Sciatic nerve (tissue), 2 donors: ENCODE measurements around the gene RB1. TPM values are rescaled to one million over a fixed set of nuclear protein-coding genes. Genes with fewer than 3 reads are reported as not detected.

ENCODE experiments used
- ATAC-seq: fragments of 200-7000 bp; cut with Tn5 transposase; one replicate; pipeline ENCODE4 v1.9.1; 2020; ENCODE audit warnings: mild to moderate bottlenecking, moderate library complexity
- DNase-seq: peaks from one replicate; pipeline ENCODE4 v3.0.0-alpha.2; 2020; ENCODE audit warnings: low spot score
- intact Hi-C: fragments of 100-400 bp; cut with DNase I; formaldehyde crosslinking; loops from one replicate; pipeline ENCODE4 v1.14.2; 2022
- total RNA-seq: library from RNA; stranded (reverse); fragmentation: NEBNext Ultra II Directional; extraction: Animal tissue kit (Norgen Biotek cat#: 25700); gene quantifications from one replicate; pipeline ENCODE4 v1.2.1, GENCODE V29; 2021
- donor health status: DM: no; HTN: no; CAD: no.
- donor health status: DM: no; HTN: no; CAD: no.

RB1 gene
- total RNA-seq, 1 donor from 2014 or later: 58.5 TPM

DNA sequence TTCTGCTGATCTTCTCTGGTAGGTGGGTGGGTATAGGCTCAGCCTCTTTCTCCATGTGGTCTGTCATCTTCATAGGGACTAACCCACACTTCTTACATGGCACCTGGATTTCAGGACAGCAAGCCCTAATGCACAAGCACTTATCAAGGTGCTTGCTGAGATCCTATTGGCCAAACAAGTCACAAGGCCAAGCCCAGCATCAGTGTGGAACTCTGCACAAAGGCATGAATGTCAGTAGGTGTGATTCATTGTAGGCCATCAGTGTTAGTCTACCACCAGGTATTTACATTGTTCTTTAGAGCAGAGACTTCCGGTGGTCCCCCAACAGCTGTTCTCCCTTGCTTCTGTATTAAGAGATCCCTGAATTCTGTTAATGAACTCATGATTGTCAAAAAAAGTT is 8.3 kb upstream of the RB1 start:
- ATAC-seq (no peak), DNase-seq (no peak)
- intact Hi-C loops: no loop called here

DNA sequence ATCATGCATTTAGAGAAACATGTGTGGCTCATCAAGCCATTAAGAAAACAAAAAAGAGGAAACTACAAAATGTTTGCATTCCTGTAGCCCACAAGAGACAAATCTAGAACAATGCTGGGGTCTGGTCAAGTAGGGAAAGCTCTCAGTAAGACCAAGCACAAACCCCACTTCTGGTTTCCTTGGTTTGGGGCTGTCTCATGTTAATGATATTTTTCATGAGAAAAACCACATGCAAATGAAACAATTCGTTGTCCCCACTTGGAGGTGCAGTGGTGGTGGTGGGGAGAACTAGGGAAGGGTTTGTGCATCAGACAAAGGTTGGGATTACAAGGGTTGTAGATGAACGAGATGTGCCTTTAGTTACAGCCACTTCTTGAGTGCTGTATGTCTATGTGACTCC is 7.0 kb upstream of the RB1 start:
- ATAC-seq (no peak), DNase-seq (no peak)
- intact Hi-C loops: no loop called here

DNA sequence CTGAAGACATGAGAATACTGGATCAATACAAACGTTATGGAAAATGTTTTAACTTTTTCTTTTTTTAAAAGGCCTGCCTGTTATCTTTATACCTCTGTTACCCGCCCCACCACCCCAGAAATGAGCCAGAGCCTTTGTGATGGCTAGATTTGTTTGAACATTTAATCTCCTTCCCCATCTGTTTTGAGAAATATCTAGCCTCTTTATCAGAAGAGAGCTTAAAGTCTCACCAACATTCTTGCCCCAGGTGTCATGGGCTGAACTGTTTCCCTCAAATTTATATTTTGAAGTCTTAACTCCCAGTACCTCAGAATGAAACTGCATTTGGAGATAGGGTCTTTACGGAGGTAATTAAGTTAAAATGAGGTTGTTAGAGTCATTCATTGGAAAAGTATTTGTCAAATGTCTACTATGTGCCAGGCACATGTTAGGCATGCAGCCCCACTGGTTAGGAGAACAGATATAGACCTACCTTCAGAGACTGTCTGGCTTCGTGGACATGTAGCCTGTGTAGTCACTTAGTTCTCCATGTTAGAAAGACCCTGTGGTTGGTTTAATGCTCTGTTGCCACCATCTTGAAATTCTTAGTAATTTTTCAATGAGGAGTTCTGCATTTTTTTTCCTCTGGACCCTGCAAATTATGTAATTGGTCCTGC is 6.3 kb upstream of the RB1 start:
- intact Hi-C loops: no loop called here

DNA sequence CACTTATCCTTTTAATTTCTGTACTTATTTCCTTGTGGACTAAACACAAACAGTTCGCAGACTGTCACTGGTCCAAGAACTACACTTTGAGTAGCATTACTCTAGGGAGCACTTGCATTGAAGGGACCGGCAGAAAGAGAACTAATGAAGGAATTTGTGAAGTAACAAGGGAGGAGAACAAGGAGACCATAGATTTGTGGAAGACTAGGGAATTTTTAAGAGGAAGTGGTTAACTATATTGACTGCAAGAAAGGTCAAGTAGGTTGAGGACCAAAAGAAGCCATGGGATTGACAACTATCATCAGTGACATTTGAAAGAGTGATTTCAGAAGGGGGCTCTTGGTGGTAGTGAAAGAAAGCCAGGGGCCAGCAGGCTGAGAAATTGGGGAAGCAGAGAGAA is 4.0 kb upstream of the RB1 start:
- ATAC-seq: no peak
- no peak for DNase-seq
- intact Hi-C loops: no loop called here

More for the DNA sequence above, 6.3 kb upstream of the RB1 start:
- DNase-seq (no peak), ATAC-seq (no peak)

DNA sequence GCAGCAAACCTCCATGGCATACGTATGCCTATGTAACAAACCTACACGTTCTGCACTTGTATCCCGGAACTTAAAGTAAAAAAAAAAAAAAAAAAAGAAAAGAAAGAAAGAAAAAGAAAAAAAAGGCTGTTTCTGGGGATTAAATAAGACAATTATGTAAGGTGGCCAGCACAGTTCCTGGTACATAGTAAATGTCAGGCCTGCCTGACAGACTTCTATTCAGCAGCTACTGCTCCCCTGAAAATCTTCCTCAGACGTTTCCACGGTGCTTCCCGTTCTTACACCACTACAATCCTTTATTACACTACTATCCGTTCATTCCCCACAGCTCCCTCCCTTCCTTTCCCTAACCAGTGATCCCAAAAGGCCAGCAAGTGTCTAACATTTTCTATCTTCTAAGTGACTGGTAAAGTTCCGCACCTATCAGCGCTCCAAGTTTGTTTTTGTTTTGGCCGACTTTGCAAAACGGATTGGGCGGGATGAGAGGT is 636 bp upstream of the RB1 start:
- ATAC-seq (peak; percentile 56), DNase-seq (no peak)
- intact Hi-C loops: no loop called here

DNA sequence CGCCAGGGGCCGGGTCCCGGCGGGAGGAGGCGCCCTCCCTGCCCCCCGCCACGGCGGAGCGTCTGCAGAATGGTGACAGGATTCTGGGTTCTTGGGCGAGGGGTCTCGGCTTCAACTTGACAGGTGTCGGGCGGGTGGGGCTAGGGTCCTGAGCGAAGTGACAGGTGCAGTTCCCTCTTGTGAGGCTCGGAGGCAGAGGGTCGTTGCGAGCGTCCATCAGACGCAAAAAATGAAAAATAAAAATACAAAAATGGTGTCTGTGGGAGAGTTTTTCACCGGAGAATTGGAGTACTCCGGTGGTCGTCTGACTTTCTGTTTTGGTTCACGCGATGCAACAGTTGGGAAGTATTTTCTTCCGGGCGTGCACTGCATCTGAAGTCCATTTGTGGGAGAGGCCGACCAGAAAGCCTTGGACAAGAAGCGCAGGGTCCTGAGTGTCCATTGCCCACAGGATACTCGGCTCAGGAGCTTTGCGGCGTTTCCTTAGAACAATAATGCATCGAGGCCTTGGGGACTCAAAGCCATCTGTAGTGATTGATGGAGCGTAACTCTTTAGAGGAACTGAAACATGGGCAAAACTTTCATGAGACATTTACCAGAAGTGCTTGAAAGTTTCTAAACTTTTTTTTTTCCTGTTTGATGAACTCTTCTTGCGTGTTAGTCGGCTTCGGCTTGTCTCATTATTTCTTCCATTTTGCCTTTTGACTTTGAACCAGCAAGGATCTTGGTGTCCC is 759 bp downstream of the RB1 start:
- DNase-seq: peak; percentile 61
- intact Hi-C loops: no loop called here
- peak; percentile 32 for ATAC-seq

DNA sequence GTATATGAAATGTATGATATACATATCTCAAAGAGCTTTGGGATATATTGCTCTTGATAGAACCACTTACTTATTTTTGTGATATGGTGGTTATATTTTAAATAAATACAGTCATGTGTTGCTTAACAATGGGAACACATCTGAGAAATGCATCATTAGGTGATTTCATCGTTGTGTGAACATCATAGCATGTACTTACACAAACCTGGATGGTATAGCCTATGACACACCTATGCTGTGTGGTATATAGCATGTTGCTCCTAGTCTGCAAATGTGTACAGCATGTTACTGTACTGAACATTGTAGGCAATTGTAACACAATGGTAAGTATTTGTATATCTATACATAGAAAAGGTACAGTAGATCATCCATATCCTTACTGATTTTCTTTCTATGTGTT is 7.7 kb downstream of the RB1 start:
- intact Hi-C loops: no loop called here
- DNase-seq (no peak), ATAC-seq (no peak)

DNA sequence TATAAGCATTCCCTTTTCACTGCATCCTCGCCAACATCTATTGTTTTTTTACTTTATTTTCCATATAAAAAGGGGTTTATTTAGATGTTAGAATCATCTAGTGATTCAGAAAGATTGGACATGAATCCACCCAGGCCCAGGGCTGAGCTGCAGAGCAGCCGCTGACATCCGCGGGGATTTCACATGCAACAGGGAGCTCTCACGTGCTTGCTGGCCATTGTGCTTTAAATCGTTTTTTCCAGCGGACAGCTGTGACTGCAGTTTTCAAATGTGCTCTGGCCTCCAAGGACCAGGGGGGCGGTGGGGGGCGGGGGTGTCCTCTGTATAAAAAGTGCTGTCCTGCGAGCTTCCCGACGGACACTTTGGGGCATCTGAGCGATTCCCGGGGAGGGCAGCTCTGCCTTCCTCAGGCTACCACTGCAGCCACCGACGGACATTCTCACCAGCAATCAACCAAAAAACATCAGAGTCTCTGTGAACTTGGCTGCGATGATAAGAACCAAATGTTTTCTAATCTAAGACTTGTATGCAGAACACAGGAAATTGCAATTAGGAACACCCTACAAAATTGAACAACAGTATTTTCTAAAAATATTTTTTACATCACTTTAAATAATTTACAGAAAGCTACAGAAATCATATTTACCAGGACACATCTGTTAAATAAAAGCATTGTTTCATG is 12.6 kb downstream of the RB1 start:
- intact Hi-C loops: no loop called here
- DNase-seq (no peak), ATAC-seq (no peak)

DNA sequence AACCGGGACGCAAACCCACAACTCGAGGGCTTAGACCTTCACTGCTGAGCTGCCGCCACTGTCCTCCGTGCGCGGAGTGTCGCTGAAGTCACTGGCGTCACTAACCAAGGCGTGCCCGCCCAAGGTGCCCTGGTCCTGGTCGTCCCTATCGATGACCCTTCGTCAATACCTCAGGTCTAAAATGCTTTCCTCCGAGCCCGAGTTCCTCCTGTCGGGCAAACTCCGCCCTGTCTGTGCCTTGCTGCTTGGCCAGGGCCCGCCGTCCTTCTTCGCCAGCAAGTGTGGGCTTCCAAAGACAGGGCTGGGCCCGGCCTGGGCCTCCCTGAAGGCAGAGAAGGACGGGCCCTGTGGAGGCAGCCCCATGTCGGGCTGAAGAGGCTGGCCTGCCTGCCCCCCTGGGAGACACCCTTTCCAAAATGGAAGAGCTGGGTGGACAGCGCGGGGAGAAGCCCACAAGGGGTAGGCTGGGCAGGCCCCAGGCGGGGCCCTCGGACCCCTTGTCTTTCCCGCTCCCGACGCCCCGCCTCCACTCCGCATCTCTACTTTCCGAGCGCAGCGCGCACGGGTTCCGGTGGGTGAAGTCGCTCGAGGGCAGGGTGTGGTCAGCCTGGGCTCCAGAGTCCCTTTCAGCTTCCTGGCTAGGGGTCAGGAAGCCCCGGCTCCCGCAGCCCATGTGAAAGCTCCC is 13.4 kb downstream of the RB1 start:
- no peak for ATAC-seq
- intact Hi-C loops: no loop called here

DNA sequence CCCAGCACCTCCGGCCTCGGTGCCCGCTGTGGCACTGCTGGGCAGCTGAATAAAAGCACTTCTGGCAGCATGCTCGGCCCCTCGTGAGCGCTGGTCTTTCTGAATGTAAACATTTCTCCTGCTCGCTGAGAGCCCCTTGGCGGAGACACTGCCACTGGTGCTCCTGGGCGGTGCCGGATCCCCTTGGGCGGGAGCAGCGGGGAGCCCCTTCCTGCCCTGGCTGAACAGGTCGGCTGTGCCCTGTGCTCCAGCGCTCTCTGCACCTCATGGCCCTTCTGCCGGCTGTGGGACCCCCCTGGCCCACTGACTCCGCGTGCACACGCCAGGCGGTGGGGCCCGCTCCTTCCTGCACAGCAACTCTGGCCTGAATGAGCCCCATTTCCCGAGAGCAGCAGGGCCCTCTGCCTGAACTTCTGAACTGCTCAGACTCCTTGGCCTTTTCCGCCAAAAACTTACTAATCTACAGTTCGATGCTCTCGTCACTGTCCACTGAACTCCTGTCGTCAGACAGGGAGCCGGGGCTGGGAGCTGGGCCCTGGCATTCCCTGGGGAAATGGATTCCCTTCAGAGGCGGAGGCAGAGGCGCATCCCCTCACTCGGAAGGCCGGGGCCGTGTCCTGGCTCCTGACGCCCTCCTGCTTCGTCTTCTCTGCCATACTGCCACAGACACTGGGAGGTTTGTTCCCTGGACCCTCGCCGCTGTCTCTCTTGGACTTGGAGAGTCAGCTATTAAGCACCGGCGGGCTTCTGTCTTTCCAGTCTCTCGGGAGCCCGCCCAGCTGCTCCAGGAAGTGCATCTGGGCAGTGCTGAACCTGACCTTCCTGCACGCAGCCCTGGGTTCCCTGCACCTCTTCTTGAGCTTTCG is 14.2 kb downstream of the RB1 start:
- DNase-seq (peak; percentile 63), ATAC-seq (peak; percentile 33)
- intact Hi-C loops: no loop called here

More for the DNA sequence above, 13.4 kb downstream of the RB1 start:
- no peak for DNase-seq

DNA sequence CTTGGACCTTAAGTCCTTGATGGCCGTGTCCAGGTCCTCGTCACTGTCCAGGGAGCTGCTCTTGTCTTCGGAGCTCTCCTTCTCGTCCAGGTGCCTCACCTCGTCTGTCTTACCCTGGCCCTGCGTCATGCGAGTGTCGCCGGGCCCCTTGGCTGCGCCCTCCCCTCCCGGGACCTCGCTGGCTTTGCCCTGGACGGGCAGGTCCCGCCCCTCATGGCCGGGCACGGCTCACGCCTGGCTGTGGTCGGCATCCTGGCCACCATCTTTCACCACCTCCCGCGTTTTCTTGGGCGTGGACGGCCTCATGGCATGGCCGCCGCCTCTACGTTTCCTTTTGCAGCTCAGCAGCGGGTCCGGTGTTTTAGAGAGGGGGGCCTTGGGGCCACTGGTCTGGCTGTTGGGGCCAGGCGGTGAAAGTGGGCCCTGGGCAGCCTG is 14.8 kb downstream of the RB1 start:
- ATAC-seq: peak; percentile 43

DNA sequence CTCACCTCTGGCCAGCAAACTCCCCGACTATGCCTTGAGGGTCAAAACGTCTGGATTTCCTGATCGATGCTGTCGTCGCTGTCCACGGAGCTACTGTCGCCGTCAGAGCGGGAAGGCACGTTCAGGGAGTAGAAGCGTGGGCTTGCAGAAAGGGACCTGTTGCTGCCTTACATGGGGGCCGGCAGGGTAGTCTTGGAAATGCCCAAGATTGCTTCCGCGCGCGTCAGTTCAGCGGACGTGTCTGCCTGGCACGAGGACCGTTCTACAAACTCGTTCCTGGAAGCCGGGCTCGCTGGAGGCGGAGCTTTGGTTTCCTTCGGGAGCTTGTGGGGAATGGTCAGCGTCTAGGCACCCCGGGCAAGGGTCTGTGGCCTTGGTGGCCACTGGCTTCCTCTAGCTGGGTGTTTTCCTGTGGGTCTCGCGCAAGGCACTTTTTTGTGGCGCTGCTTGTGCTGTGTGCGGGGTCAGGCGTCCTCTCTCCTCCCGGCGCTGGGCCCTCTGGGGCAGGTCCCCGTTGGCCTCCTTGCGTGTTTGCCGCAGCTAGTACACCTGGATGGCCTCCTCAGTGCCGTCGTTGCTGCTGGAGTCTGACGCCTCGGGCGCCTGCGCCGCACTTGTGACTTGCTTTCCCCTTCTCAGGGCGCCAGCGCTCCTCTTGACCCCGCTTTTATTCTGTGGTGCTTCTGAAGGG is 15.4 kb downstream of the RB1 start:
- DNase-seq (peak; percentile 60), ATAC-seq (peak; percentile 36)
- intact Hi-C loops: no loop called here

More for the DNA sequence above, 14.8 kb downstream of the RB1 start:
- intact Hi-C loops: no loop called here
- DNase-seq: no peak

DNA sequence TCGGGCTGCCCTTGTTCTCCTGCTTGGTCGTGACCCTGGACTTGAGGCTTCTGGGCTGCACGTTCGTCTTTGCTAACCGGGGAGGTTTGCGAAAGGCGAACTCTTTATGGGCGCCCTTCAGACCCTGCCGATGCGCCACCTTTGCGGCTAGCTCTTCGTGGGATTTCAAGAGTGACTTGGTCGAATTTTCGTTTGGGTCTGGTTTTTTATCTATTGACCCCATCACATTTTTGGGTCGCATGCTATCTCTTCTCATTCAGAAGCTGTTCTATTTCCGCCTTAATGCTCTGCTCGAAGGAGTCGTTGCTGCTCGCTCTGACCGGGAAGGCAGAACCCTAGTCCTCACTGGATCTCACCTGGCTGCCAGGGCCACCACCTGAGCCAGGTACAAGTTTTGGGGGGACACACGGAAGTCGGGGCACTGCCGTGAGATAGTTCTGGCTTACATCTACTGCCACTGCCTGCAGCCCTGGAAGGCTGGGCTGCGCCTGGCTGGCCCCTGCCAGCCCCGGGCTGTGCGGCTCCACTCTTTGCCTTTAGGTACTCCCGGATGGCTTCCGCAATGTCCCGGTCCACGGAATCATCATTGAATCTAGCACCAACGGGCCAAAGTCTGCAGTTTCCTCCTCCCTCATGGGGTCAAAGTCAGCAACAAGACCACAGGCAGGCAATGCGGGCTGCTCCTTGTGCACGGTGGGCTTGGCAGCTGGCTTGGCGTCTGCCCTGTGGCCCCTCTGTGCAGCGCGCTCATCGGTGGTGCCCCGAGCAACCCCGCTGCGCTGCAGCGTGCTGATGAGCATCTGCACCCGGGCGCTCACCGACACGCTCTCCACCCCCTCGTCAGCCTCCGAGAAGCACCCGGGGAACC is 16.2 kb downstream of the RB1 start:
- DNase-seq (no peak), ATAC-seq (no peak)
- intact Hi-C loops: no loop called here

DNA sequence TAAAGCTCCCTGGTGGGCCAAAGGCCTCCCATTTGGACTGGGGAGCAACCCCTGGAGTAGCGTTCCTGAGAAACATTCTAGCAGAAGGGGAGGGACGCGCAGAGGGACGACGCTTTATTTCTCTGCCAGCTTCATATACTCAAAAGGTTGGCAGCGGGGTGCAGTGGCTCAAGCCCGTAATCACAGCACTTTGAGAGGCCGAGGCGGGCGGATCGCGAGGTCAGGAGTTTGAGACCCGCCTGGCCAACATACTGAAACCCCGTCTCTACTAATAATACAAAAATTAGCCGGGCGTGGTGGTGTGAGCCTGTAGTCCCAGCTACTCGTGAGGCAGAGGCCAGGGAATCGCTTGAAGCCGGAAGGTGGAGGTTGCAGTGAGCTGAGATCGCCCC is 16.8 kb downstream of the RB1 start:
- intact Hi-C loops: no loop called here
- no peak for ATAC-seq

DNA sequence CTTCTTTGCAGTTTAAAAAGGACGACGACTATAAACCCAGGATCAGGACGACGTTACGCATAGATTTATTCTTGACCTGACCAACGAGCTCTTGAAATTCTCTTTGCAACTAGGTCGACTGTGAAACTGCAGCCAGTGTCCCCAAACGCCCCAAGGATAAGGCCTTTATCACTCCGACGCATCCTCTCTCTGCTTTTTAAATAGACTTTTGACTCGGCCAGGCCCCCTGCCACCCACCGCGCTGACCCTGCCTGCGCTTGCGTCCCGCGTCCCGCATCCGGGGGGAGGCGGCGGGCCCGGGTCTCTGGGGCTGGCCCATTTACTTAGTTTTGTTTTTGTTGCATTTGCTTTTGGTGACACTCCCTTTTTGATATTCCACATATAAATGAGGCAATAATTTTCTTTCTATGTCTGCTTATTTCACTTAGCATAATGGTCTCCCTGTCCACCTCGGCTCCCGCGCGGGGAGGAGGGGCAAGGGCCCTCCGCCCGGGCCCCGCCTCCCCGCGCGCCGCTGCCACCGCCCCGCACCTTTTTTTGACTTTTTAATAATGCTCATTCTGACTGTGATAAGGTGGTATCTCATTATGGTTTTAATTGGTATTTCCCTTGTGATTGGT is 17.4 kb downstream of the RB1 start:
- DNase-seq (no peak), ATAC-seq (no peak)
- intact Hi-C loops: no loop called here

More for the DNA sequence above, 16.8 kb downstream of the RB1 start:
- no peak for DNase-seq

DNA sequence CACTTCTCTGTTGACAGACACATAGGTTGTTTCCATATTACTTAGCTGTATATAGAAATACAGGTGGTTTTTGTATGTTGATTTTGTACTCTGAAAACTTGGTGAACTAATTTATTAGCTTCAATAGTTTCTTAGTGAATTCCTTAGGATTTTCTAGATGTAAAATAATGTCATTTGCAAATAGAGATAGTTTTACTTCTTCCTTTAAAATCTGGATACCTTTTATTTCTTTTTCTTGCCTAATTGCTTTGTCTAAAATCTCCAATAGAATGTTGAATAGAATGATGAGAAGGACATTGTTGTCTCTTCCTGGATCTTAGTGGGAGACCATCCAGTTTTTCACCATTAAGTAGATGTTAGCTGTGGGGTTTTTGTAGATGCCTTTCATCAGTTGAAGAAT is 18.7 kb downstream of the RB1 start:
- ATAC-seq: no peak
- intact Hi-C loops: no loop called here
- DNase-seq: no peak

DNA sequence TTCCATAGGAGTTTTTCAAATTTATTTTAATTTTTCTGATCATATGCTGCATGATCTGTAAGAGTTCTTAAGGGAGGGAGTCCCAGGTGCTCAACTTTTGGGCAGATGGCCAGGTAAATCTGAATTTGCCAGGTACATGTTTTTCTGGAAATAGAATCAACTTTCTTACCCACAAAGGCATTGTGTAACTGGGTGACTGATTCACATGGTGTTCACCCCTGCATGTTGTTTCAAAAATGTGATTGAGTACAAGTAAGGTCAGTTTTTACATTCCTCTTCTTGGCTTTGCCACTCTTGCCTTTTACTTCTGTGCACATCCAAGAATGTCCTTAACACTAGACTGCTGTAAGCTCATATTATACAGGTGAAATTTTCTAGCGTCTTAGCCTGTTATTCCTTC is 30.4 kb downstream of the RB1 start:
- intact Hi-C loops: no loop called here
- no peak for DNase-seq
- ATAC-seq: no peak
